Fibroblast of pulmonary artery (primary cell): Measurements from ENCODE around the gene TFAP2B.

Experiments
- DNase-seq: peaks from one replicate; pipeline ENCODE4 v3.0.0-alpha.2; 2010; ENCODE audit warnings: low read depth
- H3K4me3 ChIP-seq: replicated peaks from 2 replicates; pipeline ENCODE4 v1.5.1; 2011; ENCODE audit warnings: low read depth, mild to moderate bottlenecking, control low read depth, low read length, moderate library complexity
- CTCF ChIP-seq: IDR thresholded peaks from 2 replicates; pipeline ENCODE4 v1.5.1; 2011; ENCODE audit warnings: mild to moderate bottlenecking, control low read depth, low read length, inconsistent platforms; ENCODE audit errors: missing control alignments

TFAP2B gene

GRCh38 chr6:50819466-50819903 is 814 bp downstream of the TFAP2B start:
- peak overlapping the region; percentile 14 for H3K4me3 ChIP-seq
- no peak for TF ChIP-seq CTCF
- peak; percentile 1 for DNase-seq

GRCh38 chr6:50819904-50820868 is 1.5 kb downstream of the TFAP2B start:
- no peak overlapping the region for H3K4me3 ChIP-seq
- no peak for TF ChIP-seq CTCF

GRCh38 chr6:50820869-50821264 is 2.2 kb downstream of the TFAP2B start:
- DNase-seq: no peak
- no peak for TF ChIP-seq CTCF
- no peak overlapping the region for H3K4me3 ChIP-seq

More at GRCh38 chr6:50819904-50820868, 1.5 kb downstream of the TFAP2B start:
- no peak for DNase-seq

GRCh38 chr6:50821441-50822077 is 2.9 kb downstream of the TFAP2B start:
- DNase-seq: no peak
- TF ChIP-seq CTCF: no peak
- no peak overlapping the region for H3K4me3 ChIP-seq

GRCh38 chr6:50822078-50822476 is 3.4 kb downstream of the TFAP2B start:
- no peak overlapping the region for H3K4me3 ChIP-seq
- TF ChIP-seq CTCF: no peak
- no peak for DNase-seq

- no peak for DNase-seq
- no peak overlapping the region for H3K4me3 ChIP-seq
Measured at GRCh38 chr6:50823094-50823920, 4.6 kb downstream of the TFAP2B start.

More at GRCh38 chr6:50823094-50823920, 4.6 kb downstream of the TFAP2B start:
- no peak for TF ChIP-seq CTCF
